22Rv1 (cell line): Measurements from ENCODE around the gene CTNNA3.

ENCODE experiments used
- CTCF ChIP-seq: fragments of 450-650 bp; IDR thresholded peaks from 2 replicates; pipeline ENCODE4 v1.5.1; 2017; ENCODE audit warnings: mild to moderate bottlenecking
- ZFX ChIP-seq: fragments of 450-650 bp; IDR thresholded peaks from 2 replicates; pipeline ENCODE4 v1.6.1; 2017; ENCODE audit warnings: antibody characterized with exemption, borderline replicate concordance

GRCh38 chr10:66783316-66783715 is 912.7 kb downstream of the CTNNA3 start:
- TF ChIP-seq CTCF = no peak
- no peak for TF ChIP-seq ZFX
